Measurements from ENCODE around the gene BGLAP. TPM values are rescaled to one million over a fixed set of nuclear protein-coding genes. Genes with fewer than 3 reads are reported as not detected.
"Not testable (repeated sequence)": the region's sequence is repeated elsewhere in the genome, so short reads cannot be mapped to it uniquely, and the experiment has no call there.

Gene BGLAP
- total RNA-seq: 0.99 TPM

GRCh38 chr1:156241926-156242325, at the start of gene BGLAP:
BGLAP (plus strand) TSS chr1:156242184; CDS start chr1:156242232, 48 bp downstream.
- no peak for DNase-seq

GRCh38 chr1:156193208-156193487, 48.8 kb upstream of the BGLAP start:
- DNase-seq: no peak

GRCh38 chr1:156193488-156194299, 48.3 kb upstream of the BGLAP start, which contains the start of gene SLC25A44:
SLC25A44 (plus strand) TSS chr1:156194104; CDS start chr1:156199848, 5,744 bp downstream.
- DNase-seq: peak; percentile 100

- no peak for DNase-seq
These were observed 47.7 kb upstream of the BGLAP start for GRCh38 chr1:156194300-156194652.

- no peak for DNase-seq
These were observed 46.1 kb upstream of the BGLAP start for GRCh38 chr1:156195853-156196252.

- DNase-seq: no peak
These were observed 45.5 kb upstream of the BGLAP start for GRCh38 chr1:156196445-156196844.

GRCh38 chr1:156198831-156199349, 43.1 kb upstream of the BGLAP start:
- no peak for DNase-seq

- DNase-seq: no peak
These were observed 41.9 kb upstream of the BGLAP start for GRCh38 chr1:156200044-156200443.

- no peak for DNase-seq
These were observed 38.7 kb upstream of the BGLAP start for GRCh38 chr1:156203331-156203730.

- no peak for DNase-seq
These were observed 37.3 kb upstream of the BGLAP start for GRCh38 chr1:156204686-156205085.

GRCh38 chr1:156211243-156211642, 30.7 kb upstream of the BGLAP start:
- no peak for DNase-seq

GRCh38 chr1:156212130-156212529, 29.9 kb upstream of the BGLAP start:
- no peak for DNase-seq

- DNase-seq: peak; percentile 96
These were observed 28.9 kb upstream of the BGLAP start, which contains the start of gene PMF1 for GRCh38 chr1:156212833-156213643. PMF1 (plus strand) TSS chr1:156213007; CDS start chr1:156213016, 9 bp downstream.

GRCh38 chr1:156213644-156213966, 28.4 kb upstream of the BGLAP start:
- no peak for DNase-seq

GRCh38 chr1:156214024-156214748, 27.8 kb upstream of the BGLAP start:
- DNase-seq: no peak

GRCh38 chr1:156216361-156217086, 25.5 kb upstream of the BGLAP start:
- DNase-seq: not testable (repeated sequence)

- DNase-seq: no peak
These were observed 24.1 kb upstream of the BGLAP start for GRCh38 chr1:156217871-156218270.

GRCh38 chr1:156220226-156220625, 21.8 kb upstream of the BGLAP start:
- no peak for DNase-seq

GRCh38 chr1:156221986-156222692, 19.8 kb upstream of the BGLAP start:
- no peak for DNase-seq

GRCh38 chr1:156225677-156226014, 16.3 kb upstream of the BGLAP start:
- DNase-seq: no peak

GRCh38 chr1:156226116-156226538, 15.9 kb upstream of the BGLAP start:
- DNase-seq: no peak
